Skeletal muscle satellite cell (primary cell): Measurements from ENCODE around the gene HHATL.

ENCODE experiments used
- H3K27me3 ChIP-seq: 2 replicates; pipeline ENCODE4 v1.7.0; 2013; ENCODE audit warnings: low read length; ENCODE audit not compliant: control insufficient read depth, insufficient read depth
- H3K36me3 ChIP-seq: 2 replicates; pipeline ENCODE4 v1.7.0; 2013; ENCODE audit warnings: mild to moderate bottlenecking, control low read depth, low read length; ENCODE audit not compliant: insufficient read depth
- H3K4me1 ChIP-seq: 2 replicates; pipeline ENCODE4 v1.7.0; 2013; ENCODE audit warnings: low read length; ENCODE audit not compliant: control insufficient read depth, insufficient read depth
- H3K4me2 ChIP-seq: 2 replicates; pipeline ENCODE4 v1.7.0; 2013; ENCODE audit warnings: mild to moderate bottlenecking, low read length
- H3K4me3 ChIP-seq: 2 replicates; pipeline ENCODE4 v1.7.0; 2013; ENCODE audit warnings: low read length
- H3K9ac ChIP-seq: 2 replicates; pipeline ENCODE4 v1.7.0; 2013; ENCODE audit warnings: mild to moderate bottlenecking, low read depth, low read length, moderate library complexity
- H3K9me3 ChIP-seq: replicated peaks from 2 replicates; pipeline ENCODE4 v1.7.0; 2013; ENCODE audit warnings: mild to moderate bottlenecking, control low read depth, low read length

HHATL gene

GRCh38 chr3:42732829-42733459 lies 30.3 kb upstream of the HHATL start:
- Histone ChIP-seq H3K4me2 (no peak overlapping the region), H3K4me3 (no peak overlapping the region), H3K9me3 (no peaks in the 10 kb centered on the region), H3K4me1 (no peaks in the 10 kb centered on the region), H3K36me3 (no peaks in the 10 kb centered on the region), H3K27me3 (peaks cover 16% of the 10 kb centered on the region), H3K9ac (no peak overlapping the region)

DNA sequence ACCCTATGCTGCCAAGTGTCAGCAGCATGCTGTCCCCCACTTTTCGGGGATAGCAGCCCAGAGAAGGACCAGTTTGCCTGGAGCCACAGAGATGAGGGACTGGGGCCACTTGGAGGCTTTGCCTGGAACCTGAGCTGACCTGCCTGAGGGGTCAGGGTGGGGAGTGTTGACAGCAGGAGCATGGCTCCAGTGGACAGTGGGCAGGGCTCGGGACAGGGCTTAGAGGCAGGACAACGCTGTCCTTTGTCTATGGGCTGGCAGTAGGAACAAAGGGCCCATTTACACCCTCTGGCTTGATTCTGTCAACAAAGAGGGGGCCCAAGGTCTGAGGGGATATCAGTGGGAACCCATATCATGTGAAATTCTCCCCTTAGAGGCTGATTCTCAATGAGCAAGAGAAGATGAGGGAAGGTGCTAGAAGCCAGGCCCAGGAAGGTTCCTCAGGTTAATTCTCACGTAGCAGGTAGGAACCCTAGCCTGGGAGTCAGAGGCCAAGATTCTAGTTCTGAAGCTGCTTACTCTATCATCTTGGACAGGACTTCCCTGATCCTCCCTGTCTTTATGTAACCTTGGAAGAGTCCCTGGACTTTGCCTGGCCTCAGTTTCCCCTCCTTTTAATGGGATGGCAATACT lies 29.7 kb upstream of the HHATL start:
- H3K9ac ChIP-seq = no peak overlapping the region
- peaks cover 17% of the 10 kb centered on the region for H3K27me3 ChIP-seq
- no peak overlapping the region for H3K4me3 ChIP-seq
- H3K9me3 ChIP-seq = no peaks in the 10 kb centered on the region
- H3K4me2 ChIP-seq = no peak overlapping the region
- H3K4me1 ChIP-seq = no peaks in the 10 kb centered on the region
- no peaks in the 10 kb centered on the region for H3K36me3 ChIP-seq

GRCh38 chr3:42731476-42732195 lies 29.0 kb upstream of the HHATL start:
- no peak overlapping the region for H3K9ac ChIP-seq
- peaks cover 17% of the 10 kb centered on the region for H3K27me3 ChIP-seq
- H3K36me3 ChIP-seq = no peaks in the 10 kb centered on the region
- H3K9me3 ChIP-seq = no peaks in the 10 kb centered on the region
- no peaks in the 10 kb centered on the region for H3K4me1 ChIP-seq
- H3K4me3 ChIP-seq = no peak overlapping the region
- H3K4me2 ChIP-seq = no peak overlapping the region

DNA sequence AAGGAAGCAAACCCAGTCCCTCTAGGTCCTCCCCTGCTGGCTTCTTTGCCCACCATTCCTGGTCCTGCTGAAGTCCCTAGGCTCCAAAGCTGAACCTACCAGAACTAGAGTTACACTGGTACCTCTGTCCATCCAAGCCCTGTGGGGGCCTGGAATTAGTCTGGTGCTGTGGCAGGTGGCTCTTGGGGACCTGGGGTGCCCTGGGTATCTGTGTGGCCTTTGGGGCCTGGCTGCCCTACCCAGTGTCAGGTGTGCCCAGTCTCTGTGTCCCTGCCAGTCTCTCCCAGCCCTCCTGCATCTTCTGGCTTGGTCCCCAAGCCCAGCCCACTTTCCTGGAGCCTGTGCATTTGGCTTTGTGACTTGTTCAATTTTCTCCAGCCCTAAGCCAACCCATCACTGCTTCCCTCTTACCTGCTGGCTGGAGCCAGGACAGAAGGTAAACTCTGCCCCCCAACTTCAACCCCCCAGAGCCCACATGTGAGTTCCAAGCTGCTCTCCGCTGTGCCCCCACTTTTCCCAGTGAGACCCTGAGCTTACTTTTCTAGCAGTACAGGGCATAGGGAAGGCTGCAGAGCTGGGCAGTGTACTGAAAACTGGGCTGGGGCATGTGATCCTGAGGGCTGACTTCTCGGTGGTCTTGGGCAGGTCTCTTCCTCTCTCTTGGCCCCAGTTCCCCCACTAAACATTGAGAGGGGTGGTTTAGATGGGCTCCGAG lies 28.3 kb upstream of the HHATL start:
- no peak overlapping the region for H3K9ac ChIP-seq
- H3K4me2 ChIP-seq = no peak overlapping the region
- H3K27me3 ChIP-seq = peaks cover 18% of the 10 kb centered on the region
- no peaks in the 10 kb centered on the region for H3K9me3 ChIP-seq
- H3K4me3 ChIP-seq = no peak overlapping the region
- no peaks in the 10 kb centered on the region for H3K4me1 ChIP-seq
- H3K36me3 ChIP-seq = no peaks in the 10 kb centered on the region

- no peak overlapping the region for H3K4me2 ChIP-seq
- peaks cover 21% of the 10 kb centered on the region for H3K27me3 ChIP-seq
- H3K4me1 ChIP-seq = no peaks in the 10 kb centered on the region
- H3K36me3 ChIP-seq = no peaks in the 10 kb centered on the region
- H3K9ac ChIP-seq = no peak overlapping the region
- H3K9me3 ChIP-seq = no peaks in the 10 kb centered on the region
- H3K4me3 ChIP-seq = no peak overlapping the region
These were observed 27.7 kb upstream of the HHATL start for GRCh38 chr3:42730294-42730693.

DNA sequence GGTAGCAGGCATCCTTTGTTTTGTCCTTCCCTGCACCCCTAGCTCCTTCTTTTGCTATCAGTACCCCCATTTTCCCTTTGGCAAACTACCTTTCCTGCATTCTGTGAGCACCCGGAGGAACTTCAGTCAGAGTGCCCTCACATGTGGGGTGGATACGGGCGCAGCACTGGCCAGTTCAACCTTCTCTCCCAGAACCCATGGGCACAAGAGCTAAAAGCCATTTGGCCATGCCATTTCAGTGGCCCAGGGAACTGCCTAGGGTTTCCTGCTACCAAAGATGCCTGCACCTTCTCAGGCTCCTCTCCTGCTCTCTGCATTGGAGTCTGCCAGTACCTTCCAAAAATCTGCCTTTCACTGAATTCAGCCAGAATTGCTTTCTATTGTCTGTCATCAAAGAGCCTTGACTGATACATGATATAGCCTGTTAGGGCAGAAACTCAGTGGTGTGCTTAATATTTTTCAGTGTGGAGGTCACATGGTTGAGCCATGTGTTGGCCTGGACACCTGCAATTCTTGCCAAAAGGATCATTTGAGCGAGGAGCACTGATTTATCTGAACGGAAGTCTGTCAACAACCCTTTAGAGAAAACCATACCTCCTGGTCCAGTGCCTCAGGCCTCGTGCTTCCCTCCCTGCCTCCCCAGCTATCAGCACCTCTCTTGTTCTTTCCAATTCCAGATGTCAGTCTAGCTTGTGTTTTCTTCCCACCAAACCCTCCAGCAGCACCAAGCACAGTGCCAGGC lies 27.0 kb upstream of the HHATL start:
- H3K36me3 ChIP-seq = no peaks in the 10 kb centered on the region
- H3K4me3 ChIP-seq = no peak overlapping the region
- H3K9ac ChIP-seq = no peak overlapping the region
- H3K4me1 ChIP-seq = no peaks in the 10 kb centered on the region
- no peak overlapping the region for H3K4me2 ChIP-seq
- no peaks in the 10 kb centered on the region for H3K9me3 ChIP-seq
- peaks cover 22% of the 10 kb centered on the region for H3K27me3 ChIP-seq

DNA sequence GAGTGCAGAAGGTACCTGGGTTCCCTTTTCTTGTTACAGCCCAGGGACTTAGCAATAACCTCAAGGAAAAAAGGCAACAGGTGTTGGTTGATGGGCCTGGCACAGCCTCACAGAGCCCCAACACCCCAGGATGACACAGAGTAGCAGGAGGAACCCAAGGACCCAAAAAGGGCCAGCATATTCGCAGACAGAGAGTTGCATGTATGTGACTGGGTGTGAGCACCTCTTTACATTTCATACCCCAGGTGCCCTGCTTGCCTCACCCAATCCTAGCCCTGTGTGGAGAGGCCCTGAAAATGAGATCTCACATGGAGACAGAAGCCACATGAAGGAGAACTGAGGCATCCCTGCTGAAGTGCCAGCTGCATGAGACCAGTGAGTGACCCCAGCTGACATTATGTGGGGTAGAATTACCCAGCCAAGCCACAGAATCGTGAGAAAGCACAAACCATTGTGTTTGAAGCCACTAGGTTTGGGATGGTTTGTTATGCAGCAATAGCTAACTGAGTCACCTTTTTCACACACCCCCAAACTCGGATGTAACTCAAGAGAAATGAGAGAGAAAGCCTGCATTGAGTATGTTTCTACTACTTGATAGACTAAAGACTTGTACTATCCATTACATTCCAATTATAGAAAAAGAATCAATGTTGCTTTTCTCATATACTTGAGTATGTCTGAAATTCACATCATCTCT lies 26.2 kb upstream of the HHATL start:
- Histone ChIP-seq H3K4me1 (no peaks in the 10 kb centered on the region), H3K4me3 (no peak overlapping the region), H3K9me3 (no peaks in the 10 kb centered on the region), H3K4me2 (no peak overlapping the region), H3K36me3 (no peaks in the 10 kb centered on the region), H3K27me3 (peaks cover 26% of the 10 kb centered on the region), H3K9ac (no peak overlapping the region)

GRCh38 chr3:42728056-42728455 lies 25.5 kb upstream of the HHATL start:
- Histone ChIP-seq H3K9ac (no peak overlapping the region), H3K4me2 (no peak overlapping the region), H3K36me3 (no peaks in the 10 kb centered on the region), H3K27me3 (peaks cover 30% of the 10 kb centered on the region), H3K9me3 (no peaks in the 10 kb centered on the region), H3K4me3 (no peak overlapping the region), H3K4me1 (no peaks in the 10 kb centered on the region)

- Histone ChIP-seq H3K9ac (no peak overlapping the region), H3K4me1 (no peaks in the 10 kb centered on the region), H3K27me3 (peaks cover 48% of the 10 kb centered on the region), H3K4me2 (no peak overlapping the region), H3K36me3 (no peaks in the 10 kb centered on the region), H3K4me3 (no peak overlapping the region), H3K9me3 (no peaks in the 10 kb centered on the region)
These were observed 22.9 kb upstream of the HHATL start for GRCh38 chr3:42725454-42725853.

DNA sequence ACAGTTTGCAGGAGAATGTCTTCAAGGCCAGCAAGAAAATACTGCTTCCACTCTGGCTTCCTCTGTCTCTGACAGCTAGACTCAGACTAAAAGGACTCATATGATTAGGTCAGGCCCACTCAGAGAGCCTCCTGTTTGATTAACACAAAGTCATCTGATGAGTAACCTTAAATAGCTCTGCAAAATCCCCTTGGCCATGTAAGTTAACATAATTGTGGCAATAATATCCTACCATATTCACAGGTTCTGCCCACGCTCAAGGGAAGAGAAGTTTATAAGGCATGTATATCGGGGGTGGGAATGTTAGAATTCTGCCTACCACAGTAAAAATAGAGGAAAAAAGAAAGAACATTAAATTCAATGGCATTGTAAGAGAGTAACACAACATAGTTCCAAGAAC lies 20.6 kb upstream of the HHATL start:
- Histone ChIP-seq H3K9me3 (no peaks in the 10 kb centered on the region), H3K9ac (no peak overlapping the region), H3K27me3 (peaks cover 61% of the 10 kb centered on the region), H3K4me2 (no peak overlapping the region), H3K36me3 (no peaks in the 10 kb centered on the region), H3K4me3 (no peak overlapping the region), H3K4me1 (no peaks in the 10 kb centered on the region)
